K562 (cell line): Measurements from ENCODE around the gene IKBKE. TPM values are rescaled to one million over a fixed set of nuclear protein-coding genes. Genes with fewer than 3 reads are reported as not detected.

Source experiments
- BRF1 ChIP-seq: IDR thresholded peaks from 3 replicates; pipeline ENCODE4 v1.6.1; 2011; ENCODE audit warnings: borderline replicate concordance, mild to moderate bottlenecking; ENCODE audit not compliant: insufficient read length; ENCODE audit errors: extremely low read depth
- EHMT2 ChIP-seq: fragments of 450-650 bp; IDR thresholded peaks from 2 replicates; pipeline ENCODE4 v1.6.1; 2018; ENCODE audit warnings: antibody characterized with exemption
- KAT7 ChIP-seq: sonication (generic); formaldehyde crosslinking; IDR thresholded peaks from 2 replicates; pipeline ENCODE4 v1.8.0; 2022; ENCODE audit warnings: missing genetic modification reagents, mild to moderate bottlenecking, borderline replicate concordance
- KDM2B ChIP-seq: fragments of 250-450 bp; sonication (Bioruptor Pico); IDR thresholded peaks from 2 replicates; pipeline ENCODE4 v1.8.0; 2021; ENCODE audit warnings: mild to moderate bottlenecking, moderate library complexity
- POLR2A ChIP-seq: fragments of 450-650 bp; conservative IDR thresholded peaks from 2 replicates; pipeline ENCODE4 v1.6.1; 2016
- SAFB2 ChIP-seq: fragments of 200-400 bp; formaldehyde crosslinking; IDR thresholded peaks from 2 replicates; pipeline ENCODE4 v1.6.1; 2018; ENCODE audit warnings: borderline replicate concordance, low read length, low read depth, moderate library complexity; ENCODE audit not compliant: severe bottlenecking
- TEAD1 ChIP-seq, 2 experiments: fragments of 450-650 bp in 1 of 2; sonication (generic) in 1 of 2; formaldehyde crosslinking; IDR thresholded peaks; 2 replicates each; pipeline versions ENCODE4 v1.4.0 to v1.8.0; 2020 to 2022; ENCODE audit warnings: mild to moderate bottlenecking in 2 of 2, missing genetic modification reagents in 1 of 2
- polyA plus RNA-seq, 8 experiments: library from polyadenylated mRNA; depleted of rRNA in 4 of 8; stranded (reverse) in 5 of 8; unstranded in 3 of 8; fragments of >200 nt; fragmentation: Nextera tagmentation in 2 of 8; fragmentation: Illumina TruSeq in 1 of 8; extraction: Ambion mirVana in 2 of 8; extraction: Trizol in 1 of 8; gene quantifications; 2 replicates each; pipeline versions ENCODE4 v1.2.1 to v1.2.3, GENCODE V29; 2011 to 2014; ENCODE audit warnings: inconsistent platforms in 1 of 8, missing spikeins in 1 of 8
- total RNA-seq, 7 experiments: library from RNA; depleted of rRNA in 6 of 7; stranded (reverse); fragments of >200 nt in 6 of 7; fragmentation: Illumina TruSeq in 2 of 7; extraction: Trizol in 2 of 7; gene quantifications; 2 replicates each; pipeline versions ENCODE4 v1.2.1 to v1.2.3, GENCODE V29; 2011 to 2021; ENCODE audit warnings: low replicate concordance in 1 of 7
- TF ChIP-seq, protein P1 (sequence below): fragments of 250-450 bp; sonication (Bioruptor Pico); IDR thresholded peaks from 2 replicates; pipeline ENCODE4 v1.5.0; 2021; ENCODE audit warnings: mild to moderate bottlenecking, moderate library complexity
- TF ChIP-seq, protein P2 (sequence below): fragments of 250-450 bp; sonication (Bioruptor Pico); IDR thresholded peaks from 2 replicates; pipeline ENCODE4 v1.8.0; 2021; ENCODE audit warnings: moderate library complexity, mild to moderate bottlenecking, inconsistent platforms
- TF ChIP-seq, protein P3 (sequence below), 2 experiments: fragments of 450-650 bp; IDR thresholded peaks; 2 replicates each; pipeline ENCODE4 v1.6.1; 2016; ENCODE audit warnings: mild to moderate bottlenecking in 2 of 2, borderline replicate concordance in 1 of 2, low read depth in 1 of 2, moderate library complexity in 1 of 2
- TF ChIP-seq, protein P4 (sequence below), 2 experiments: IDR thresholded peaks in 1 of 2; conservative IDR thresholded peaks in 1 of 2; 2 replicates each; pipeline ENCODE4 v1.6.1; 2016; ENCODE audit warnings: low read depth in 2 of 2, mild to moderate bottlenecking in 1 of 2, missing compliant biosample characterization in 1 of 2, missing genetic modification characterization in 1 of 2, moderate library complexity in 1 of 2

Gene IKBKE
- total and polyA plus RNA-seq, 9 of the 15 experiments (the other 6 are each of a cell fraction or from before 2014, with no cell fraction given): 2.3 to 9.0 (median 4.8) TPM

DNA sequence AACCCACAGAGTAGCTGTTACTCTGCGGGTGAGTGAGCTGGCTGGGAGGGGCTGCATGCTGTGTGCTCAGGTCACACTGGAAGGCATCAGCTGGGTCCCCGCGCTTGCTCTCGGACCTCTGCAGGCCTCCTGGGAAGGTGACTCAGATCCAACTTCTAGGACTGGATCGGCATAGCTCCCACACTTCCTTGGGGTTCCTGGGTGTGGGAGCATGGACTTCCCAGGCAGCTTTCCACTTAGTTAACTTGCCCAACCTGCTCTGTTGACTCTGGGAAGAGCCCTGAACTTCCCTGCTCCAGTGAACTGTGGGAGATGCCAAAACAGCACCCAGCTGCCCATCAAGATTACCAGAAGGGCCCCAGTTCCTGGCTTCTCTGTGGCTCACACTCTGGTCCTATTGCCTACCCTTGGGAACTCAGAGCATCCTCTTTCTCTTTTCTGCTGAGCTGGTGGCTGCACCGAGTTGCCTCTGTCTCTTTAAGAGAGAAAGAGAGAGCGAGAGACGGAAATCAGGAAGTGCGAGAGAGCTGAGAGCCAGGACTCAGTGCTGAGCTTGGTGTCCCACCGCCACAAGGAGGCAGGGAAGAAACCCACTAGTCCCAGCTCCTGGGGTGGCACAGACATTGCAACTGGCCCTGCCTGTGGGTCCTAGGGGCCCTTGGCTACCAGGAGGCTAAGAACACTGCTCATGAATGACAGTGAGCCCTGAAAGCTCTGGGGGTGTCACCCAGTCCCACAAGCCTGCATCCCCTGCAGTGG is at the start of gene IKBKE (continued):
- TF ChIP-seq, protein P1, sequence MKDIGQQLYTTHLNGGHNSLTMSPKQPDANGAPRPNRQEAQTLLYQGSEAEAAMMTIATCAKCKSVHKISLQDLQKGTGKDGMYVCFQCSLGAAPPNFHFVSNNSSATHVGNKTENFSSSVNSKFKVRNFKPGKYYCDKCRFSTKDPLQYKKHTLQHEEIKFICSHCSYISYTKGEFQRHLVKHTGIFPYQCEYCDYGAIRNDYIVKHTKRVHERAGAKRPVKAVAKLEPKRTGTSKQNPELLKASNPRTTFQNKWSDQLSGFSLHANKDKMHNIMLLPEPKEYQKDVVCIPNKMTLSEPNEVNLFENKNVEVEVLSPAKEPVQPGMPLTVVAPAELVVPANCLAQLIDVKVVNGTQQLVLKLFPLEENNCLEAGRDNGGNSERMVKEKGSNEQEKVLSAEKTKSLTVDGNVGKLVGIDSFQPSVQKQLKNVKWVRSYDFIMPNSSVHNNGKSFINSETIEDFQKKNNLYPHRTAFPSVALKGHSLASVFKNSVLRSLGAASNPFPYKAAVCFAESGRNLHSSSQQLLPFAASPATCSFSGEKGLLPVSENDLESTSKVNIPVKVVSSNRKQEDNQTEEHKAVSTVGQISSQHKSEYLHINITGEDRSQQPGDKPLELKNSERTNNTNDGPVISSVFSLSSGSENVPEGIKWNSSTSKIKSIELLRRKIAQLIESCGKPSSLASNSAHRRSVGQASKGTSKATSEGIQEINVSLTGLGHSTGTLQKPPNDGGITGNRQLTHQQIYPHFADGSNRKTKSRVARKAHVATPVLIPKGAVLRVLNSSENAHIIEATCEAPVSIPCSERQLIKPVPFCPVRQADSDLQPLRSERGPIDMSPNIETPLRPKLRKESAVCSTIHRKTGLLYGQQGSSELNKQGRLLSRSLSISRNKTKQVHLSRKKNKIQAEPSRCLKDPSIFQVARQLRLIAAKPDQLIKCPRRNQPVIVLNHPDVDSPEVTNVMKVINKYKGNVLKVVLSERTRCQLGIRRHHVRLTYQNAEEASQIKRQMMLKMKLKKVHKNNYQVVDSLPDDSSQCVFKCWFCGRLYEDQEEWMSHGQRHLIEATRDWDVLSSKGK (CRISPR knock-in tag): no peak
- TF ChIP-seq BRF1 (no peak), TEAD1 (CRISPR knock-in tag; IDR thresholded peaks at IDR 0.05) (no peak), SAFB2 (no peak), KDM2B (CRISPR knock-in tag) (no peak), POLR2A (no peak), EHMT2 (no peak), KAT7 (CRISPR knock-in tag) (peak; percentile 76; the same call in 1 of the 2 replicates)
- TF ChIP-seq, protein P2, sequence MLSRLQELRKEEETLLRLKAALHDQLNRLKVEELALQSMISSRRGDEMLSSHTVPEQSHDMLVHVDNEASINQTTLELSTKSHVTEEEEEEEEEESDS (CRISPR knock-in tag): no peak
- TF ChIP-seq, protein P3, sequence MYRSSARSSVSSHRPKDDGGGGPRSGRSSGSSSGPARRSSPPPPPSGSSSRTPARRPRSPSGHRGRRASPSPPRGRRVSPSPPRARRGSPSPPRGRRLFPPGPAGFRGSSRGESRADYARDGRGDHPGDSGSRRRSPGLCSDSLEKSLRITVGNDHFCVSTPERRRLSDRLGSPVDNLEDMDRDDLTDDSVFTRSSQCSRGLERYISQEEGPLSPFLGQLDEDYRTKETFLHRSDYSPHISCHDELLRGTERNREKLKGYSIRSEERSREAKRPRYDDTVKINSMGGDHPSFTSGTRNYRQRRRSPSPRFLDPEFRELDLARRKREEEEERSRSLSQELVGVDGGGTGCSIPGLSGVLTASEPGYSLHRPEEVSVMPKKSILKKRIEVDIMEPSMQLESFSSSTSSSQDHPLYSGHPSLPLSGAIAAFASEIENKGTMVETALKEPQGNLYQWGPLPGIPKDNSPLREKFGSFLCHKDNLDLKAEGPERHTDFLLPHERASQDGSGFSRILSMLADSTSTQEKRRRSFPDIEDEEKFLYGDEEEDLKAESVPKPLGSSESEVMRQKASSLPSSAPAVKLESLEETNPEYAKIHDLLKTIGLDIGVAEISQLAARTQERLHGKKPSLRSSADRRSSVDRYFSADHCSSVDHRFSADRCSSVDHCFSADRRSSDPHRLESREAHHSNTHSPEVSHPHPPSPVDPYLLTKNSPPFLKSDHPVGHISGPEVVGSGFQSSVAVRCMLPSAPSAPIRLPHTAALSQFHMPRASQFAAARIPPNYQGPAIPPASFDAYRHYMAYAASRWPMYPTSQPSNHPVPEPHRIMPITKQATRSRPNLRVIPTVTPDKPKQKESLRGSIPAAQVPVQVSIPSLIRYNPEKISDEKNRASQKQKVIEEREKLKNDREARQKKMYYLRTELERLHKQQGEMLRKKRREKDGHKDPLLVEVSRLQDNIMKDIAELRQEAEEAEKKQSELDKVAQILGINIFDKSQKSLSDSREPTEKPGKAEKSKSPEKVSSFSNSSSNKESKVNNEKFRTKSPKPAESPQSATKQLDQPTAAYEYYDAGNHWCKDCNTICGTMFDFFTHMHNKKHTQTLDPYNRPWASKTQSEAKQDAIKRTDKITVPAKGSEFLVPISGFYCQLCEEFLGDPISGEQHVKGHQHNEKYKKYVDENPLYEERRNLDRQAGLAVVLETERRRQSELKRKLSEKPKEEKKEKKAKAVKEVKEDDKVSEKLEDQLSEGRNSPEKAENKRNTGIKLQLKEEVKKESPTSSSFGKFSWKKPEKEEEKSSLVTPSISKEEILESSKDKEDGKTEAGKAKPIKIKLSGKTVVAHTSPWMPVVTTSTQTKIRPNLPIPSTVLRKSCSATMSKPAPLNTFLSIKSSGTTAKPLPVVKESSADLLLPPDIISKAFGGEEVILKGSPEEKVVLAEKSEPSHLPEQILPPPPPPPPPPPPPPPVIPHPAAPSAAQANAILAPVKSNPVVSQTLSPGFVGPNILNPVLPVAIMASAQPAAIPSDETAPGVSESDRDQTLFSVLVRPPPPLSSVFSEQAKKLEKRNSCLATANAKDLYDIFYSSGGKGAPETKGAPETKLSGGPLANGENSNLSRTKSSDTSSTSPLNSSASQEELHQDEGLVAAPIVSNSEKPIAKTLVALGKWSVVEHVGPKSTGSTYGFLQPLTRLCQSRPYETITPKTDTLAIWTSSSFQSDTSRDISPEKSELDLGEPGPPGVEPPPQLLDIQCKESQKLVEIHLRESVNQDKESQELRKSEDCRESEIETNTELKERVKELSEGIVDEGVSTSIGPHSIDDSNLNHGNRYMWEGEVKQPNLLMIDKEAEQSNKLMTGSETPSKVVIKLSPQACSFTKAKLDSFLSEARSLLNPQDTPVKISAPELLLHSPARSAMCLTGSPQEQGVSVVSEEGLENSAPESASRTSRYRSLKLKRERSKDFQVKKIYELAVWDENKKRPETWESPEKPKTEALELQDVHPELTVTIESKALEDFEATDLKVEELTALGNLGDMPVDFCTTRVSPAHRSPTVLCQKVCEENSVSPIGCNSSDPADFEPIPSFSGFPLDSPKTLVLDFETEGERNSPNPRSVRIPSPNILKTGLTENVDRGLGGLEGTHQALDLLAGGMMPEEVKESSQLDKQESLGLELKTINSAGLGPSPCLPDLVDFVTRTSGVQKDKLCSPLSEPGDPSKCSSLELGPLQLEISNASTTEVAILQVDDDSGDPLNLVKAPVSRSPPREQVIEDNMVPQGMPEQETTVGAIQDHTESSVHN (IDR thresholded peaks at IDR 0.05; ENCODE audit: borderline replicate concordance in 1 of 2, low read depth in 1 of 2): no peak
- TF ChIP-seq, protein P4, sequence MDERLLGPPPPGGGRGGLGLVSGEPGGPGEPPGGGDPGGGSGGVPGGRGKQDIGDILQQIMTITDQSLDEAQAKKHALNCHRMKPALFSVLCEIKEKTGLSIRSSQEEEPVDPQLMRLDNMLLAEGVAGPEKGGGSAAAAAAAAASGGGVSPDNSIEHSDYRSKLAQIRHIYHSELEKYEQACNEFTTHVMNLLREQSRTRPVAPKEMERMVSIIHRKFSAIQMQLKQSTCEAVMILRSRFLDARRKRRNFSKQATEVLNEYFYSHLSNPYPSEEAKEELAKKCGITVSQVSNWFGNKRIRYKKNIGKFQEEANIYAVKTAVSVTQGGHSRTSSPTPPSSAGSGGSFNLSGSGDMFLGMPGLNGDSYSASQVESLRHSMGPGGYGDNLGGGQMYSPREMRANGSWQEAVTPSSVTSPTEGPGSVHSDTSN (CRISPR knock-in tag; IDR thresholded peaks at IDR 0.05; ENCODE audit: low read depth): no peak
- TF ChIP-seq, protein P4 (tag; conservative IDR thresholded peaks at IDR 0.05; ENCODE audit: low read depth): no peak
